Neuronal stem cell (in vitro differentiated cells): ENCODE measurements around the gene EMC10.
A peak's percentile ranks its signal among the peaks of the same experiment; 100 is the strongest.

Experiments used
- DNase-seq: peaks from one replicate; pipeline ENCODE4 v3.0.0-alpha.2; 2013; ENCODE audit warnings: low spot score
- H2AFZ ChIP-seq: one replicate; pipeline ENCODE4 v1.6.1; 2013; ENCODE audit warnings: mild to moderate bottlenecking, low read length, inconsistent platforms
- H2AK5ac ChIP-seq: 2 replicates; pipeline ENCODE4 v1.6.1; 2013; ENCODE audit warnings: low read depth, mild to moderate bottlenecking, inconsistent platforms, low read length, moderate library complexity, mixed read lengths
- H2BK120ac ChIP-seq: 2 replicates; pipeline ENCODE4 v1.6.1; 2013; ENCODE audit warnings: low read depth, mild to moderate bottlenecking, inconsistent platforms, low read length, moderate library complexity, mixed read lengths
- H2BK12ac ChIP-seq: one replicate; pipeline ENCODE4 v1.6.1; 2013; ENCODE audit warnings: low read length, inconsistent platforms
- H2BK15ac ChIP-seq: 2 replicates; pipeline ENCODE4 v1.6.1; 2013; ENCODE audit warnings: mild to moderate bottlenecking, low read length, inconsistent platforms, mixed read lengths
- H2BK5ac ChIP-seq: one replicate; pipeline ENCODE4 v1.6.1; 2013; ENCODE audit warnings: inconsistent platforms, mild to moderate bottlenecking, low read length, moderate library complexity
- H3K14ac ChIP-seq: one replicate; pipeline ENCODE4 v1.6.1; 2013; ENCODE audit warnings: low read length, inconsistent platforms
- H3K18ac ChIP-seq: 2 replicates; pipeline ENCODE4 v1.6.1; 2013; ENCODE audit warnings: low read length, inconsistent platforms
- H3K23ac ChIP-seq: 2 replicates; pipeline ENCODE4 v1.6.1; 2013; ENCODE audit warnings: low read depth, mild to moderate bottlenecking, mixed read lengths, low read length, inconsistent platforms; ENCODE audit not compliant: poor library complexity
- H3K27ac ChIP-seq: replicated peaks from 3 replicates; pipeline ENCODE4 v1.5.1; 2013; ENCODE audit warnings: low read length, inconsistent platforms
- H3K27me3 ChIP-seq, 3 experiments: 2 replicates each; pipeline ENCODE4 v1.6.1; 2013; ENCODE audit warnings: low read length in 3 of 3, mild to moderate bottlenecking in 2 of 3, inconsistent platforms in 1 of 3, low read depth in 1 of 3, mixed read lengths in 1 of 3, moderate library complexity in 1 of 3; ENCODE audit not compliant: control insufficient read depth in 3 of 3, insufficient read depth in 3 of 3
- H3K36me3 ChIP-seq, 2 donors: replicated peaks in 1 of 2; 2 replicates each; pipeline ENCODE4 v1.6.1; 2013; ENCODE audit warnings: low read length in 2 of 2; ENCODE audit not compliant: control insufficient read depth in 2 of 2, insufficient read depth in 2 of 2
- H3K4ac ChIP-seq: 2 replicates; pipeline ENCODE4 v1.6.1; 2013; ENCODE audit warnings: inconsistent platforms, mild to moderate bottlenecking, low read length, moderate library complexity
- H3K4me1 ChIP-seq, 2 donors: 1 replicate in 1 of 2; 2 replicates in 1 of 2; pipeline ENCODE4 v1.6.1; 2013; ENCODE audit warnings: low read length in 2 of 2, low read depth in 1 of 2; ENCODE audit not compliant: control insufficient read depth in 2 of 2, insufficient read depth in 1 of 2
- H3K4me2 ChIP-seq: one replicate; pipeline ENCODE4 v1.6.1; 2013; ENCODE audit warnings: mild to moderate bottlenecking, low read length, inconsistent platforms; ENCODE audit not compliant: insufficient read depth, poor library complexity, severe bottlenecking
- H3K4me3 ChIP-seq, 2 donors: 2 replicates each; pipeline ENCODE4 v1.5.1; 2013; ENCODE audit warnings: low read length in 2 of 2, mild to moderate bottlenecking in 2 of 2, inconsistent platforms in 1 of 2, moderate library complexity in 1 of 2
- H3K79me1 ChIP-seq: one replicate; pipeline ENCODE4 v1.6.1; 2013; ENCODE audit warnings: low read depth, mild to moderate bottlenecking, inconsistent platforms, low read length, moderate library complexity
- H3K9ac ChIP-seq: one replicate; pipeline ENCODE4 v1.6.1; 2013; ENCODE audit warnings: mild to moderate bottlenecking, low read depth, low read length, inconsistent platforms; ENCODE audit not compliant: poor library complexity
- H3K9me3 ChIP-seq, 2 donors: replicated peaks in 1 of 2; 2 replicates each; pipeline versions ENCODE3 to v1.6.1; 2013; ENCODE audit warnings: low read length in 2 of 2, mild to moderate bottlenecking in 2 of 2, inconsistent platforms in 1 of 2, low read depth in 1 of 2, mixed read lengths in 1 of 2, moderate library complexity in 1 of 2; ENCODE audit not compliant: control insufficient read depth in 2 of 2, insufficient read depth in 1 of 2
- H4K8ac ChIP-seq: one replicate; pipeline ENCODE4 v1.6.1; 2013; ENCODE audit warnings: low read depth, mild to moderate bottlenecking, inconsistent platforms, low read length, moderate library complexity
- H4K91ac ChIP-seq: one replicate; pipeline ENCODE4 v1.6.1; 2013; ENCODE audit warnings: low read length, low read depth, mild to moderate bottlenecking, inconsistent platforms; ENCODE audit not compliant: poor library complexity
- WGBS, 2 donors: extraction: QIAGEN DNeasy Blood & Tissue Kit; methylation state at CpG; one replicate each; pipeline ENCODE4 v1.1.7; 2013; ENCODE audit warnings: missing lambda C conversion rate in 2 of 2, mixed read lengths in 1 of 2; ENCODE audit not compliant: insufficient read length in 2 of 2, insufficient replicate concordance in 1 of 2; ENCODE audit errors: extremely low coverage in 2 of 2; 5-methylcytosine and 5-hydroxymethylcytosine counted together

The EMC10 gene

GRCh38 chr19:50488389-50489194 is 12.3 kb downstream of the EMC10 start:
- Histone ChIP-seq H3K9ac (no peak overlapping the region), H3K4me1 (peaks cover 20 to 21% of the 10 kb centered on the region in 2 donors), H2BK15ac (no peak overlapping the region), H2BK12ac (no peak overlapping the region), H3K23ac (no peak overlapping the region), H3K27ac (no peak overlapping the region), H2BK120ac (no peak overlapping the region), H3K27me3 (peaks cover 0 to 55% (median 6%) of the 10 kb centered on the region in 3 experiments), H3K79me1 (no peaks in the 10 kb centered on the region), H3K4me3 (no peak overlapping the region), H3K18ac (no peak overlapping the region), H2AK5ac (peak overlapping the region; percentile 4), H2BK5ac (peak overlapping the region; percentile 47), H3K14ac (no peak overlapping the region), H3K4ac (no peak overlapping the region), H4K8ac (no peak overlapping the region), H4K91ac (no peak overlapping the region), H3K36me3 (peaks cover 0 to 6% of the 10 kb centered on the region in 2 donors), H2AFZ (no peak overlapping the region), H3K9me3 (peaks cover 16 to 27% of the 10 kb centered on the region in 2 donors), H3K4me2 (peak overlapping the region; percentile 45)
- DNase-seq, result no peak
- WGBS, 2 donors, result no CpG with 5 or more reads among the region's 13 CpGs

- H2BK5ac ChIP-seq, result peak overlapping the region; percentile 47
- H3K18ac ChIP-seq, result peak overlapping the region; percentile 92
- no peak overlapping the region for H2BK15ac ChIP-seq
- no peak overlapping the region for H3K14ac ChIP-seq
- H3K4me2 ChIP-seq, result peak overlapping the region; percentile 45
- no peak overlapping the region for H4K8ac ChIP-seq
- peak overlapping the region; percentile 92 for H3K23ac ChIP-seq
- DNase-seq, result no peak
- H3K79me1 ChIP-seq, result no peaks in the 10 kb centered on the region
- H3K36me3 ChIP-seq, result peaks cover 0 to 3% of the 10 kb centered on the region in 2 donors
- no peak overlapping the region for H2BK12ac ChIP-seq
- H3K4me3 ChIP-seq, result peak overlapping the region in 1 of 2 donors; percentile 40
- H3K27me3 ChIP-seq, result peaks cover 0 to 59% (median 6%) of the 10 kb centered on the region in 3 experiments
- no peak overlapping the region for H3K4ac ChIP-seq
- peaks cover 16 to 27% of the 10 kb centered on the region in 2 donors for H3K9me3 ChIP-seq
- H4K91ac ChIP-seq, result no peak overlapping the region
- peak overlapping the region; percentile 73 for H3K9ac ChIP-seq
- no peak overlapping the region for H3K27ac ChIP-seq
- peak overlapping the region; percentile 4 for H2AK5ac ChIP-seq
- peaks cover 20 to 21% of the 10 kb centered on the region in 2 donors for H3K4me1 ChIP-seq
- no peak overlapping the region for H2BK120ac ChIP-seq
- peak overlapping the region; percentile 53 for H2AFZ ChIP-seq
- WGBS, 2 donors, result no CpG with 5 or more reads among the region's 24 CpGs
Observed at GRCh38 chr19:50489461-50490011, 13.2 kb downstream of the EMC10 start.

- Histone ChIP-seq H3K27ac (peak overlapping the region; percentile 35), H3K18ac (peak overlapping the region; percentile 4), H3K4me3 (peak overlapping the region in 1 of 2 donors; percentile 37), H4K8ac (no peak overlapping the region), H3K36me3 (peaks cover 0 to 3% of the 10 kb centered on the region in 2 donors), H3K4me2 (peak overlapping the region; percentile 55), H2BK12ac (peak overlapping the region; percentile 80), H3K4me1 (peaks cover 20 to 21% of the 10 kb centered on the region in 2 donors), H3K23ac (no peak overlapping the region), H3K9me3 (peaks cover 14 to 24% of the 10 kb centered on the region in 2 donors), H3K14ac (no peak overlapping the region), H3K9ac (peak overlapping the region; percentile 76), H2AFZ (no peak overlapping the region), H4K91ac (no peak overlapping the region), H2AK5ac (peak overlapping the region; percentile 77), H3K27me3 (peaks cover 0 to 68% (median 6%) of the 10 kb centered on the region in 3 experiments), H3K4ac (no peak overlapping the region), H2BK5ac (peak overlapping the region; percentile 10), H2BK15ac (no peak overlapping the region), H2BK120ac (no peak overlapping the region), H3K79me1 (no peaks in the 10 kb centered on the region)
- no peak for DNase-seq
- no CpG with 5 or more reads among the region's 18 CpGs for WGBS, 2 donors
Observed at GRCh38 chr19:50490411-50490811, 14.1 kb downstream of the EMC10 start.

GRCh38 chr19:50490991-50491472 is 14.7 kb downstream of the EMC10 start:
- Histone ChIP-seq H3K9ac (no peak overlapping the region), H2BK120ac (no peak overlapping the region), H3K14ac (no peak overlapping the region), H3K18ac (peak overlapping the region; percentile 36), H2AK5ac (no peak overlapping the region), H3K4me1 (peaks cover 20 to 21% of the 10 kb centered on the region in 2 donors), H3K9me3 (peaks cover 11 to 19% of the 10 kb centered on the region in 2 donors), H3K4ac (no peak overlapping the region), H2BK12ac (no peak overlapping the region), H4K8ac (no peak overlapping the region), H3K4me2 (peak overlapping the region; percentile 47), H3K27ac (no peak overlapping the region), H3K36me3 (no peaks in the 10 kb centered on the region), H2BK15ac (no peak overlapping the region), H3K23ac (no peak overlapping the region), H3K27me3 (peaks cover 0 to 68% (median 6%) of the 10 kb centered on the region in 3 experiments), H4K91ac (peak overlapping the region; percentile 47), H3K4me3 (peak overlapping the region in 1 of 2 donors; percentile 70), H2AFZ (peak overlapping the region; percentile 43), H3K79me1 (no peaks in the 10 kb centered on the region), H2BK5ac (no peak overlapping the region)
- no peak for DNase-seq
- WGBS, 2 donors, result no CpG with 5 or more reads among the region's 26 CpGs
